Measurements from ENCODE around the gene ZNF438.

ZNF438 gene

GRCh38 chr10:30853066-30853465 lies 178.6 kb downstream of the ZNF438 start:
- in situ Hi-C loops (cut with MboI; ENCODE audit: low sequenced_read_pairs): no loop called here

GRCh38 chr10:30850776-30851175 lies 180.9 kb downstream of the ZNF438 start:
- in situ Hi-C loops (cut with MboI; ENCODE audit: low sequenced_read_pairs): no loop called here

GRCh38 chr10:30849231-30850035 lies 182.2 kb downstream of the ZNF438 start:
- in situ Hi-C loops (cut with MboI; ENCODE audit: low sequenced_read_pairs): no loop called here

GRCh38 chr10:30848396-30849032 lies 183.2 kb downstream of the ZNF438 start:
- in situ Hi-C loops (cut with MboI; ENCODE audit: low sequenced_read_pairs): no loop called here

GRCh38 chr10:30847642-30848041 lies 184.0 kb downstream of the ZNF438 start:
- in situ Hi-C loops (cut with MboI; ENCODE audit: low sequenced_read_pairs): no loop called here

GRCh38 chr10:30847199-30847598 lies 184.5 kb downstream of the ZNF438 start:
- in situ Hi-C loops (cut with MboI; ENCODE audit: low sequenced_read_pairs): no loop called here

- in situ Hi-C loops (cut with MboI; ENCODE audit: low sequenced_read_pairs): no loop called here
Observed at GRCh38 chr10:30846710-30847109, 185.0 kb downstream of the ZNF438 start.

GRCh38 chr10:30842894-30843293 lies 188.8 kb downstream of the ZNF438 start:
- in situ Hi-C loops (cut with MboI; ENCODE audit: low sequenced_read_pairs): no loop called here

GRCh38 chr10:30842185-30842584 lies 189.5 kb downstream of the ZNF438 start:
- in situ Hi-C loops (cut with MboI; ENCODE audit: low sequenced_read_pairs): no loop called here

- in situ Hi-C loops (cut with MboI; ENCODE audit: low sequenced_read_pairs): no loop called here
Observed at GRCh38 chr10:30840395-30841050, 191.1 kb downstream of the ZNF438 start.

- in situ Hi-C loops (cut with MboI; ENCODE audit: low sequenced_read_pairs): no loop called here
Observed at GRCh38 chr10:30839652-30840051, 192.0 kb downstream of the ZNF438 start.

- in situ Hi-C loops (cut with MboI; ENCODE audit: low sequenced_read_pairs): no loop called here
Observed at GRCh38 chr10:30836406-30836805, 195.3 kb downstream of the ZNF438 start.

- in situ Hi-C loops (cut with MboI; ENCODE audit: low sequenced_read_pairs): no loop called here
Observed at GRCh38 chr10:30835146-30835545, 196.5 kb downstream of the ZNF438 start.

- in situ Hi-C loops (cut with MboI; ENCODE audit: low sequenced_read_pairs): no loop called here
Observed at GRCh38 chr10:30834651-30835050, 197.0 kb downstream of the ZNF438 start.

- in situ Hi-C loops (cut with MboI; ENCODE audit: low sequenced_read_pairs): no loop called here
Observed at GRCh38 chr10:30834153-30834552, 197.5 kb downstream of the ZNF438 start.

GRCh38 chr10:30833628-30833970 lies 198.1 kb downstream of the ZNF438 start:
- in situ Hi-C loops (cut with MboI; ENCODE audit: low sequenced_read_pairs): no loop called here

GRCh38 chr10:30832749-30833627 lies 198.7 kb downstream of the ZNF438 start:
- in situ Hi-C loops (cut with MboI; ENCODE audit: low sequenced_read_pairs): no loop called here

GRCh38 chr10:30832001-30832748 lies 199.5 kb downstream of the ZNF438 start:
- in situ Hi-C loops (cut with MboI; ENCODE audit: low sequenced_read_pairs): no loop called here

GRCh38 chr10:30831426-30831825 lies 200.2 kb downstream of the ZNF438 start:
- in situ Hi-C loops (cut with MboI; ENCODE audit: low sequenced_read_pairs): no loop called here

Measured in HL-60/S4 (cell line).